ENCODE results near the gene SIAH1. TPM values are rescaled to one million over a fixed set of nuclear protein-coding genes. Genes with fewer than 3 reads are reported as not detected.

SIAH1 gene
- total RNA-seq, 1 experiment from 2014 or later = 33.2 TPM

GRCh38 chr16:48359983-48360382, 25.2 kb downstream of the SIAH1 start:
- no peaks in the 10 kb centered on the region for H4K20me1 ChIP-seq (ENCODE audit: control insufficient read depth, insufficient read depth, insufficient read length)

More at GRCh38 chr16:48359983-48360382, 25.2 kb downstream of the SIAH1 start:
- Mint-ChIP-seq H3K4me3 (no peak overlapping the region), H3K9me3 (no peaks in the 10 kb centered on the region), H3K4me1 (peaks cover 12 to 17% of the 10 kb centered on the region in 2 experiments), H3K27ac (no peak overlapping the region), H3K27me3 (ENCODE audit: low read depth) (no peaks in the 10 kb centered on the region), H3K36me3 (ENCODE audit: insufficient read depth in 1 of 3, low read depth in 3 of 3) (peaks cover 0 to 23% (median 17%) of the 10 kb centered on the region in 3 experiments; a peak in 6 of 7 replicates)
- no CpG with 5 or more reads among the region's 2 CpGs for WGBS (ENCODE audit: extremely low coverage, insufficient read length, low lambda C conversion rate)
- no peak overlapping the region for H2BK12ac ChIP-seq (ENCODE audit: insufficient read length, low read depth, low read length)
- H2BK5ac ChIP-seq (ENCODE audit: insufficient read length, low read length) = no peak overlapping the region
- no peak overlapping the region for H3K18ac ChIP-seq (ENCODE audit: insufficient read length, low read depth, low read length)
- no peak overlapping the region for H4K8ac ChIP-seq (replicated peaks; ENCODE audit: insufficient read length, low read depth, low read length)
- no peak overlapping the region for H3K9ac ChIP-seq (ENCODE audit: extremely low read depth, insufficient read length, low read length)
- H3K23ac ChIP-seq (ENCODE audit: insufficient read length, low read depth, low read length) = no peak overlapping the region
- H3K79me1 ChIP-seq (ENCODE audit: insufficient read depth, low read depth, low read length, poor library complexity, severe bottlenecking) = peaks cover 5% of the 10 kb centered on the region
- H3K14ac ChIP-seq (ENCODE audit: insufficient read depth, low read length) = no peak overlapping the region
- H3K56ac ChIP-seq (ENCODE audit: insufficient read length, low read depth, low read length) = no peak overlapping the region
- peaks cover 29% of the 10 kb centered on the region; the same call in 1 of the 2 replicates for H3K79me2 ChIP-seq (ENCODE audit: insufficient read depth, low read length)
- H3K4me1 ChIP-seq (ENCODE audit: insufficient read depth, low read length) = peaks cover 2% of the 10 kb centered on the region
- no peak overlapping the region for H2BK20ac ChIP-seq (ENCODE audit: low read depth, low read length, poor library complexity, severe bottlenecking)
- H3K23me2 ChIP-seq (ENCODE audit: insufficient read length, low read depth, low read length, poor library complexity, severe bottlenecking) = no peaks in the 10 kb centered on the region
- H3K4me2 ChIP-seq (ENCODE audit: insufficient read depth, insufficient read length, low read length) = no peak overlapping the region
- no peak overlapping the region for H2BK15ac ChIP-seq (ENCODE audit: low read depth, low read length)
- DNase-seq = no peak
- no peaks in the 10 kb centered on the region for H3K9me3 ChIP-seq (ENCODE audit: control insufficient read depth, low read depth, low read length)
- H3K27ac ChIP-seq (ENCODE audit: insufficient read length, low read depth, low read length) = no peak overlapping the region
- no peak overlapping the region for H3K4ac ChIP-seq (ENCODE audit: low read depth, low read length)
- H2BK120ac ChIP-seq (ENCODE audit: low read depth, low read length, poor library complexity, severe bottlenecking) = no peak overlapping the region
- H3K27me3 ChIP-seq (ENCODE audit: insufficient read depth, low read length) = no peaks in the 10 kb centered on the region
- TF ChIP-seq CTCF (conservative IDR thresholded peaks at IDR 0.05) = no peak
- H2AK5ac ChIP-seq (ENCODE audit: insufficient read length, low read length) = no peak overlapping the region
- H2AFZ ChIP-seq (ENCODE audit: low read length) = no peak overlapping the region
- H4K91ac ChIP-seq (ENCODE audit: insufficient read length, low read depth, low read length) = no peak overlapping the region
- no peak overlapping the region for H4K5ac ChIP-seq (ENCODE audit: insufficient read length, low read depth, low read length)
- H3T11ph ChIP-seq (ENCODE audit: low read length) = no peak overlapping the region
